ENCODE data around the gene MEMO1. TPM values are rescaled to one million over a fixed set of nuclear protein-coding genes. Genes with fewer than 3 reads are reported as not detected.
"Not testable (repeated sequence)": the region's sequence is repeated elsewhere in the genome, so short reads cannot be mapped to it uniquely, and the experiment has no call there.

MEMO1 gene
- total and polyA plus RNA-seq, 2 experiments from 2014 or later: 43.9 to 58.8 TPM

DNA sequence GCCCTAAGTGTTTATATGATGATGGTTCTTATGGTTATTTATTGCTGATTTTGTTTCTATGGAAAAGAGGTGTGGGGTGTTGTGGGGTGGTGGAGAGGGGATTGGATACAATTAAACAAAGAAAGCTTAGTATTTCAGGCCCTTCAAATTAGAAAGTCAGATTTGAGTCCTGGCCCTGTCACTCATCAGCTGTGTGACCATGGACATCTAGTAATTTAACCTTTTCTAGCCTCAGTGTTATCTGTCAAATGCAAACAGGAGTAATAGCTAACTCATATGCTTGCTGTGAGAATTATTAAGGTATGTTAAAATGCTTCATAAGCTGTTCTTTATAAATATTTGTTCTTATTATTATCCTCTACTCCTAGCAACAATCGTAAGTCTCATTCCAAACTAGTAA lies 2.1 kb upstream of the MEMO1 start:
- DNase-seq (ENCODE audit: low spot score): no peak

DNA sequence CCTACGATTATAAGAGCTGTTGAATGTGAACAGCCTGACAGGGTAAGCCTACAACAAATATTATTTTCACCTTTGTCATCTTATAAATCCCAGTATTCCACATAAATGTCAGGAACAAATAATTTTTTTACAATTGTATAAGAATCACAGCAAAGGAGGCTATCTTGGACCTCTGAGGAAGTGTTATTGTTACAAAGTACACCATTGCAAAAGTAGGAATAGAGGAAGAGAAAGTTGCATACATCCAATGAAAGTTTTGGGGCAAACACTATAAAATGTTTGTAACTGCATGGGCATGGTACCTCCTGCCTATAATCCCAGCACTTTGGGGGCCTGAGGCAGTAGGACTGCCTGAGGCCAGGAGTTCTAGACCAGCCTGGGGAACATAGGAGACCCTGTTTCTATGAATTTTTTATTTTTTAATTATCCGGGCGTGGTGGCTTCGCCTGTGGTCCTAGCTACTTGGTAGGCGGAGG lies 715 bp upstream of the MEMO1 start:
- no peak for DNase-seq (ENCODE audit: low spot score)
- Histone ChIP-seq H3K9me3 (ENCODE audit: low read depth) (no peaks in the 10 kb centered on the region), H4K20me1 (ENCODE audit: insufficient read depth, poor library complexity, severe bottlenecking) (peaks cover 29% of the 10 kb centered on the region), H3K4me2 (peak overlapping the region; percentile 86), H3K9me2 (replicated peaks; ENCODE audit: insufficient read depth) (no peaks in the 10 kb centered on the region), H3K27ac (peak overlapping the region; percentile 98), H3K4me3 (peak overlapping the region; percentile 56), H2AFZ (peak overlapping the region; percentile 91), H3K79me2 (peaks cover 31% of the 10 kb centered on the region), H3K36me3 (replicated peaks; ENCODE audit: insufficient read depth, low read depth) (no peaks in the 10 kb centered on the region), H3K4me1 (ENCODE audit: insufficient read depth) (peaks cover 20% of the 10 kb centered on the region), H3K27me3 (no peaks in the 10 kb centered on the region)
- TF ChIP-seq, protein P1, sequence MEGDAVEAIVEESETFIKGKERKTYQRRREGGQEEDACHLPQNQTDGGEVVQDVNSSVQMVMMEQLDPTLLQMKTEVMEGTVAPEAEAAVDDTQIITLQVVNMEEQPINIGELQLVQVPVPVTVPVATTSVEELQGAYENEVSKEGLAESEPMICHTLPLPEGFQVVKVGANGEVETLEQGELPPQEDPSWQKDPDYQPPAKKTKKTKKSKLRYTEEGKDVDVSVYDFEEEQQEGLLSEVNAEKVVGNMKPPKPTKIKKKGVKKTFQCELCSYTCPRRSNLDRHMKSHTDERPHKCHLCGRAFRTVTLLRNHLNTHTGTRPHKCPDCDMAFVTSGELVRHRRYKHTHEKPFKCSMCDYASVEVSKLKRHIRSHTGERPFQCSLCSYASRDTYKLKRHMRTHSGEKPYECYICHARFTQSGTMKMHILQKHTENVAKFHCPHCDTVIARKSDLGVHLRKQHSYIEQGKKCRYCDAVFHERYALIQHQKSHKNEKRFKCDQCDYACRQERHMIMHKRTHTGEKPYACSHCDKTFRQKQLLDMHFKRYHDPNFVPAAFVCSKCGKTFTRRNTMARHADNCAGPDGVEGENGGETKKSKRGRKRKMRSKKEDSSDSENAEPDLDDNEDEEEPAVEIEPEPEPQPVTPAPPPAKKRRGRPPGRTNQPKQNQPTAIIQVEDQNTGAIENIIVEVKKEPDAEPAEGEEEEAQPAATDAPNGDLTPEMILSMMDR (IDR thresholded peaks at IDR 0.05; ENCODE audit: poor library complexity): no peak
- TF ChIP-seq EZH2phosphoT487 (IDR thresholded peaks at IDR 0.05; ENCODE audit: low read depth, severe bottlenecking, unreplicated experiment) (no peak), EZH2 (IDR thresholded peaks at IDR 0.05; ENCODE audit: borderline replicate concordance) (no peak)
- 75% methylated on average over 5 of the region's 5 CpGs for WGBS (ENCODE audit: low lambda C conversion rate, missing lambda C conversion rate)

More for the DNA sequence above, 2.1 kb upstream of the MEMO1 start:
- no peaks in the 10 kb centered on the region for H3K9me2 ChIP-seq (replicated peaks; ENCODE audit: insufficient read depth)
- no peak overlapping the region for H3K4me3 ChIP-seq
- 96% methylated on average over 1 of the region's 1 CpG for WGBS (ENCODE audit: low lambda C conversion rate, missing lambda C conversion rate)
- no peaks in the 10 kb centered on the region for H3K9me3 ChIP-seq (ENCODE audit: low read depth)
- H3K36me3 ChIP-seq (replicated peaks; ENCODE audit: insufficient read depth, low read depth): no peaks in the 10 kb centered on the region
- H3K79me2 ChIP-seq: peaks cover 18% of the 10 kb centered on the region
- H3K4me2 ChIP-seq: no peak overlapping the region
- peaks cover 8% of the 10 kb centered on the region for H3K4me1 ChIP-seq (ENCODE audit: insufficient read depth)
- no peak overlapping the region for H2AFZ ChIP-seq
- no peaks in the 10 kb centered on the region for H3K27me3 ChIP-seq
- no peak overlapping the region for H3K27ac ChIP-seq
- H4K20me1 ChIP-seq (ENCODE audit: insufficient read depth, poor library complexity, severe bottlenecking): peaks cover 17% of the 10 kb centered on the region
- TF ChIP-seq EZH2phosphoT487 (IDR thresholded peaks at IDR 0.05; ENCODE audit: low read depth, severe bottlenecking, unreplicated experiment) (no peak), EZH2 (IDR thresholded peaks at IDR 0.05; ENCODE audit: borderline replicate concordance) (no peak)
- TF ChIP-seq, protein P1 (IDR thresholded peaks at IDR 0.05; ENCODE audit: poor library complexity): no peak

DNA sequence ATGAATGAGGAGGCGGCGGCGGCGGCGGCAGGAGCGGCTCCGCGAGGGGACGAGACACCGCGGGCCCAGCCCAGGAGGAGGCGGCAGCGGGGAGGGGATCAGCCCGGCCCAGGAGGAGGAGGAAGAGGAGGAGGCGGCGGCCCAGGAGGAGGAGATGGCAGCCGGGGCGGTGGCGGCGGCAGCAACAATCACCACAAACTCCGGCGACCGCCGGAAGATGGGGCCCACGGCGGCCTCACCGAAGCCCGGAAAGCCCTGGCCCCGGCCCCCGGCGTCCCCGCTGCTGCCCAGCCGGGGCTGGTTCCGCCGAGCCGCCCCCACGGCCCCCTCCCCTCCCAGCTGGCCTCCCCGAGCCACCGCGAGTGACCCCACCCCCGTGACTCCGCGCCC lies 533 bp downstream of the MEMO1 start:
- not testable (repeated sequence) for DNase-seq (ENCODE audit: low spot score)
- H3K27ac ChIP-seq: peak overlapping the region; percentile 98
- 0% methylated on average over 2 of the region's 43 CpGs for WGBS (ENCODE audit: low lambda C conversion rate, missing lambda C conversion rate)

DNA sequence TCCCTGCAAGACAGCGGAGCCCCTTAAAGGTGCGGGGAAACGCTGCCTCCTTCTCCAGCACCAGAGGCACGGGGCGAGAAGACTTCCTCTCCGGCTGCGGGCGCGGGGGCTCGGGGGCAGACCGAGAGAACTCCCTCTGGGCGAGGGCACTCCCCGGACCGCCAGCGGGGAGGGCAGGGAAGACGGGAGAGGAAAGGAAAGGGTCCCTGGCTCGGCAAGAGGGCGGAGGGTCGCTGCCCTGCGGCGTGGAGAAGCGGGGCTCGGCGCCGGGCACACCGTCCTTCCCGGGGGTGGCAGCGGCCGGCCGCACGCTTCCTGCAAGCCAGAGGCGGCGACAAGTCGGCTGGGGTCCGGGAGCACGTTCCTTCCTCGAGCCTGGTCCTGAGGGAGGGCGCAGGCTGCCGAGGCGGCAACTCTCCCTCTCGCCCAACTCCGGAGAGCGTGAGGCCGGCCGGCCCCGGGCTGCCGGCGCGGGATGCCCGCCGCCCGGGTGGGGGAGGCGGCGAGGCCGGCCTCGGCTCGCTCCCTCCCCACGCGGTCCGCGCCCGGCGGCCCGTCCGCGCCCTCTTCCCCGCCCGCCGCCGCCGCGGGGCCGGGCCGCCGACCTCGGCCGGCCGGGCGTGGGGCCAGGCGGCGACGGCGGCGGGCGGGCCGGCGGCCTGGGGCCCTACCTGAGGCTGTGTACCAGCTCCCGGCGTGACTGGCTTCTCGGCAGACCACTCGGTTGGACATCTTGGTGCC lies 1.1 kb downstream of the MEMO1 start:
- peaks cover 20% of the 10 kb centered on the region for H3K4me1 ChIP-seq (ENCODE audit: insufficient read depth)
- peaks cover 45% of the 10 kb centered on the region for H4K20me1 ChIP-seq (ENCODE audit: insufficient read depth, poor library complexity, severe bottlenecking)
- no peaks in the 10 kb centered on the region for H3K9me2 ChIP-seq (replicated peaks; ENCODE audit: insufficient read depth)
- DNase-seq (ENCODE audit: low spot score): peak; percentile 66
- no peak for TF ChIP-seq EZH2phosphoT487 (IDR thresholded peaks at IDR 0.05; ENCODE audit: low read depth, severe bottlenecking, unreplicated experiment)
- peak overlapping the region; percentile 69 for H2AFZ ChIP-seq
- no peaks in the 10 kb centered on the region for H3K9me3 ChIP-seq (ENCODE audit: low read depth)
- H3K4me3 ChIP-seq: peak overlapping the region; percentile 97
- no peaks in the 10 kb centered on the region for H3K27me3 ChIP-seq
- H3K4me2 ChIP-seq: peak overlapping the region; percentile 85
- H3K27ac ChIP-seq: peak overlapping the region; percentile 98
- peaks cover 50% of the 10 kb centered on the region for H3K79me2 ChIP-seq
- H3K36me3 ChIP-seq (replicated peaks; ENCODE audit: insufficient read depth, low read depth): no peaks in the 10 kb centered on the region
- 1% methylated on average over 42 of the region's 91 CpGs for WGBS (ENCODE audit: low lambda C conversion rate, missing lambda C conversion rate)

More for the DNA sequence above, 533 bp downstream of the MEMO1 start:
- not testable (repeated sequence) for H2AFZ ChIP-seq; H3K9me3 ChIP-seq (ENCODE audit: low read depth); H3K27me3 ChIP-seq; H3K36me3 ChIP-seq (replicated peaks; ENCODE audit: insufficient read depth, low read depth); H3K4me2 ChIP-seq; H3K9me2 ChIP-seq (replicated peaks; ENCODE audit: insufficient read depth)
- H4K20me1 ChIP-seq (ENCODE audit: insufficient read depth, poor library complexity, severe bottlenecking): peaks cover 41% of the 10 kb centered on the region
- H3K4me1 ChIP-seq (ENCODE audit: insufficient read depth): peaks cover 20% of the 10 kb centered on the region
- H3K4me3 ChIP-seq: peak overlapping the region; percentile 16
- peaks cover 44% of the 10 kb centered on the region for H3K79me2 ChIP-seq

All from hepatocyte (in vitro differentiated cells).